NCI-H510A treated with DMSO at 0.1 percent for 48 hours (cell line): ENCODE measurements around the gene SLC13A2.

ENCODE experiments used
- DNase-seq: peaks from one replicate; lab custom pipeline; 2025; lab: John Stamatoyannopoulos, UW

SLC13A2 gene

DNA sequence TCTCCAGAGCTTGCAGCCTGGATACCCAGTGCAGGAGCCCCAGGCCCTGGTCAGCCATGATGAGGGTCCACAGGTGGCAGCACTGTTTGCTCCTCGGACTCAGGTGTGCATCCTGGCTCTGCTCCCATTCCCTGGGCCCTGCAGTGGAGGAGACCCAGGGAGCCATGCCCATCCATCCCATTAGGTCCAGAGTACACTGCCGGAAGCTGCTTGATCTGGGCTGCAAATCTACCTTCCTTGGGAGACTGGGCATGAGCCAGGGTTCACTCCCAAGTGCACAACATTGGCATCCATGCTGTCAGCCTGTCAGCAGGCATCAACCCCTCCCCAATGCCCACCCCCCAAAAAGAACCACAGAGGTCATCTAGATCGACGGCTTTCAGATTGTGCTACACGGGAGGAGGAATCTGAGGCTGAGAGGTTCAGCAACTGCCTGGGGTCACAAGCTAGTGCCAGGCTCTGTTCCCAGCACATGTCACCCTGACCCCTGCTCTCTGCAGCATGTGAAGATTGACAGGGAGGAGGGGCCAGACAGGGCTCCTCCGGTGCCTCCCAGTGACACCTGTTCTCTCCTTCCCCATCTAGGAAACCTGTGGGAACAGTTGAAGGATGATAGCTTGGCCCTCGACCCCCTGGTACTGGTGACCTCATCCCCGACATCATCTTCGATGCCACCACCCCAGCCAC is 63.2 kb downstream of the SLC13A2 start:
- no peak for DNase-seq

- no peak for DNase-seq
Observed at GRCh38 chr17:28537219-28537610, 63.8 kb downstream of the SLC13A2 start.

DNA sequence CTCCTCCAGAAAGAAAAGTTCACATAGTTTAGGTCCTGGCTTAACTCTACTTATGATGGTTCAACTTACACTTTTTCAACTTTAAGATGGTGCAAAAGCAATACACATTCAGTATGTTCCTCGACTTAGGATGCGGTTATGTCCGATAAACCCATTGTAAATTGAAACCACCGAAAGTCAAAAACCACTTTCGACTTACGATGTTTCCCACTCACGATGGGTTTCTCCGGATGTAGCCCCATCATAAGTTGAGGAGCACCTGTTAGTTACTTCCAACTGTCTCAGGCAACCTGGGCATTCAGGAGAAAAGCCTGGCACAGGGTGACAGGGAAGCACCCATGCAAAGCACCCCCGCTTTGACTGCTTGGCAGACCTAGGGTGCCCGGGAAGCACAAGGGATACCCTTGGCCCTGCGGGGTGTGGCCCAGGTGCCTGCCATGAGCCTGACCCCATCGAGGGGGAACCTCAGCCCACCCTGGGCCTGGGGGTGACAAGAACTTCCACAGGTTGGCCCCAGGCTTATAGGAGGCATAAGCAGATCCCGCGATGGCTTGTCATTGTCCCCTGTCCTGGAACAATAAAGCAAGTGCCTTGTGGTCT is 65.0 kb downstream of the SLC13A2 start:
- DNase-seq = no peak

DNA sequence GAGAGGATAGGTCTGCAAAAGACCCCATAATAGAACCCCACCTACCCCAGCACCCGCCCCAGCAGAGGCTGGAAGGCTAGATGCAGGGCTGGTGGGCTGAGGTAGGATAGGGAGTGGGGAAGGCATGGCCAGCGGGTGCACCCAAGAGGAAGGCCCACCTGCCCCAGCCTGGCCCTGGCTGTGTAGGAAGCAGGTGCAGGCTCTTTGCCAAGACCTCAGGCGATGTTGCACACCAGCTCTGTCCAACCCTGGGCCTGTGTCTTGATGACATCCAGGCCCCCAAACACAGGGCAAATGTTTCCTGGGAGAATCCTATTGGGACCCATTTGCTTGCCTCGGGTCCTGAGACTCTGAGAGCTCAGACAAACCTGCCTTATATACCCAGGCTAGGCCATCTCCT is 66.8 kb downstream of the SLC13A2 start:
- no peak for DNase-seq

GRCh38 chr17:28541439-28541838 is 68.0 kb downstream of the SLC13A2 start:
- no peak for DNase-seq

- no peak for DNase-seq
Observed at GRCh38 chr17:28544402-28545140, 71.1 kb downstream of the SLC13A2 start.

DNA sequence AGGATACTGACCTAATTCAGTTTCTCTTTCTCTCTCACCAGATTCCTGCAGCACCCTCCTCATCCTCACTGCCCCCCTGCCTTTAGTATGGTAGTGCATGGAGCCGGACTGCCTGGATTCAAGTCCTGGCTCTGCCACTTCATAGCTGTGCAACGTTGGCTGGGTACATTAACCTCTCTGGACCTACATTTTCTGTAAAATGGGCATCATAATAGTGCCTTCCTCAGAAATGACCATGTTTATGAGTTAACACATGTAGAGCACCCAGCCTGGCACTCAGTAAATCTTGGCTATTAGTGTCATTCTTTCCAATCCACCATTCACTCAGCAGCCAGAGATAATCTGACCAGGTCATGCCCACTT is 71.7 kb downstream of the SLC13A2 start:
- DNase-seq = no peak

GRCh38 chr17:28545787-28546415 is 72.5 kb downstream of the SLC13A2 start:
- DNase-seq = no peak

DNA sequence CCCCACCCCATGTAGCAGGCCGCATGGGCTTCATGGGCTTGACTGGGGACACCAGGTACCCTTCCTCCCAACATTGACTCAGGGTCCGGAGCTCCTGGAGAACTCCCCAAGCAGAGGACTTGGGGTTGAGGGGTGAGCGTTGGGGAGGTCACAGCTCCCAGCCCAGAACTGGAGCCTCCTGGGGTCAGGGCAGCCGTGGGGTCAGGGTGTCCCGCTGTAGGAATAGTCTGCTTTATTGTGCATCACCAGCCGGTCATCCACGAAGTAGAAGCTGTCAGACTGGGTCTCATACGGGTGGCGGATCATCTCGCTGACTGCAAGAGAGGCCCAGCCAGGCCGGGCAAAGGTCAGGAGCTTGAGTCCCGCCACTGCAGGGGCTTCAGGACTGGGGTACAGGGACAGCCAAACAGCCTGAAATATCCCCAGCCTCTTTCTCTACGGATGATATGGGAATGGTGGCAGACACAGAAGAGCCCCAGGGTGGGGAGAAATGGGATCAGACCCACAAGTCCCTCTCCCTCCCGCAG is 73.7 kb downstream of the SLC13A2 start:
- no peak for DNase-seq
